OCI-LY7 (cell line): ENCODE results near the gene HOXC10.

ENCODE experiments used
- CTCF ChIP-seq: fragments of 200-600 bp; sonication (generic); conservative IDR thresholded peaks from 2 replicates; pipeline ENCODE4 v1.5.1; 2014; ENCODE audit warnings: mild to moderate bottlenecking, antibody characterized with exemption, low read length, moderate library complexity, mixed read lengths
- EZH2phosphoT487 ChIP-seq: fragments of 200-600 bp; sonication (generic); IDR thresholded peaks from 2 replicates; pipeline ENCODE4 v1.6.1; 2018; ENCODE audit warnings: low read depth, borderline replicate concordance, mild to moderate bottlenecking, mixed run types, antibody characterized with exemption, low read length, moderate library complexity, mixed read lengths

- TF ChIP-seq CTCF (no peak), EZH2phosphoT487 (no peak)
These were observed 15.5 kb downstream of the HOXC10 start, which contains the start of gene HOXC9 for GRCh38 chr12:54000116-54001114.
